Measurements from ENCODE around the gene DESI2. TPM values are rescaled to one million over a fixed set of nuclear protein-coding genes. Genes with fewer than 3 reads are reported as not detected.

Gene DESI2
- total RNA-seq, 1 donor from 2014 or later, result 37.2 TPM

DNA sequence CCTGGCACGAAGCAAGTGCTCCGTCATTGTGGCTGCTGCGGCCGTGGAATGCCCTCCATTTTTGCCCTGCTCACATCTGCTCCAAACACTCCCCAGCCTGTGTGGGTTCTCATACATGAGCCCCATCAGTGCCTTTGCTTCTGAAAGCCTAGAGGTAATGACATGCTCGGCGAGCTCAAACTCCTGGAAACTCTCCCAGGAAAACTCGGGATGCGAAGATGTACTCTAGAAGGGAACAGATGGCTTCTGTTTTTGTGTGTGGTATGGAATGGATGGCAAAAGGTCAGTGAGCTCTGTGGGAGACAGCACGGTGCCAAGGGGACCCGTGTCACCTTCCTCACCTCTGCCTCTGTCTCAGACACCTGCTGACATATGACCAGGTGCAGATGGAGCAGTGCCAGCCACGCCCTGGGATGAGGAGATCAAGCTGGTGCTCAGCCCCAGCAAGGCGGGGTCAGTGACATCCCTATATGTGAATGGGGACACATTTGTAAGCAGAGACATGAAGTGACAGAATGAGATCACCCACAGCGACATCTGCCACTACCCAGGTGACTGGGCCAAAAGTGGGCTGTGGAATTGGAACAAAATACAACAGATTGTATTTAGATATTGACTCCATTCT is 98.5 kb downstream of the DESI2 start:
- DNase-seq (ENCODE audit: low read depth), result no peak

GRCh38 chr1:244755673-244756072 is 102.7 kb downstream of the DESI2 start:
- no peak for DNase-seq (ENCODE audit: low read depth)

- DNase-seq (ENCODE audit: low read depth), result no peak
These were observed 104.4 kb downstream of the DESI2 start for GRCh38 chr1:244757091-244757939.

Other genes with a start within 250 kb of the DESI2 start
- gene ADSS2, start 201.2 kb upstream of the DESI2 start, total RNA-seq, result 65.2 and 68.2 TPM in 2 replicates
- gene CATSPERE, start 191.9 kb upstream of the DESI2 start, total RNA-seq, result 0.17 and 1.8 TPM in 2 replicates
- 26.6 and 55.0 TPM in 2 replicates for gene COX20, start 182.5 kb downstream of the DESI2 start, total RNA-seq
- gene HNRNPU, start 211.4 kb downstream of the DESI2 start, total RNA-seq, result 318 and 637 TPM in 2 replicates

Data from renal cortical epithelial cell (primary cell).